HG03175 (cell line): ENCODE results near the gene GPHB5.
"Not testable (repeated sequence)": the region's sequence is repeated elsewhere in the genome, so short reads cannot be mapped to it uniquely, and the experiment has no call there.

ENCODE experiments used
- ATAC-seq: cut with Tn5 transposase; IDR thresholded peaks from one replicate; pipeline ENCODE4 v1.9.1; 2021; ENCODE audit warnings: mild to moderate bottlenecking, moderate library complexity; ENCODE audit not compliant: unreplicated experiment

The GPHB5 gene

DNA sequence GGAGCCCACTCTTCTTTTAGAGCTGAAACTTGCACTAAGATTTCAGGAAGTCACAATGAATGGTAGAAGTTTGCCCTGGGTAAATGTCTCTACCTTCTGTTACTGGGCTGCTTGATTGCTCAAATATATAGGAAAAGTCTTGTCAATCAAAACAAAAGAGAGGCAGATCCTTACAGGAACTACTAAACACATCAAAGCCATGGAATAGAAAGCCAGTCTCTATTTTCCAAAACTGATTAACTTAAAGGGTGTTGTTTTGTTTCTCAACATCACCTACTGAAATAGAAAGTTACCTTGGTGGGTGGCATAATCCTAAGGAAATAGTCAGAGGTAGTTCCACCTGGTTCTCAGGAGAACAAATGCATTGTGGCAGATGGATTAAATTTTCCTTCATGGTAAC, at the start of gene GPHB5:
TSS of gene GPHB5 (minus strand) at position 101 of the 400 bp plus-strand sequence. CDS start 1,086 bp downstream, outside the sequence.
- ATAC-seq = no peak

DNA sequence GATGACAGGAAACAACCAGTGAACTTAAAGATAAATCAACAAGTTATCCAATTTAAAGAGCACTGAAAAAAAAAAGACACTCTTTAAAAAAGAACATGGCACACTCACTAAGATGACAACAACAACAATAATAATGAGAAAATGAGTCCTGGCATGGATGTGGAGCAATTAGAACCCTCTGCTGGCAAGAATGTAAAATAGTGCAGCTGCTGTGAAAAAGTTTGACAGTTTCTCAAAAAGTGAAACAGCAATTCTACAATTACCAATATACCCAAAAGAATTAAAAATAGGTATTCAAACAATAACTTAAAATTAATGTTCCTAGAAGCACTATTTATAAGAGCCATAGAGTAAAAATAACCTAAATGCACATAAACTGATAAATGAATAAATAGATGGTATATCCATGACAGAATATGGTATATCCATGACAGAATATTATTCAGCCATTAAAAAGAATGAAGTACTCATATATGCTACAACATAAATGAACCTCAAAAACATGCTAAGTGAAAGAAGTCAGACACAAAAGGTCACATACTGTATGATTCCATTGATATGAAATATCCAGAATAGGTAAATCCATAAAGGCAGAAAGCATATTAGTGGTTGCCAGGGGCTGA, 49.1 kb upstream of the GPHB5 start:
- ATAC-seq = no peak

GRCh38 chr14:63362389-63362819, 43.7 kb upstream of the GPHB5 start:
- no peak for ATAC-seq

DNA sequence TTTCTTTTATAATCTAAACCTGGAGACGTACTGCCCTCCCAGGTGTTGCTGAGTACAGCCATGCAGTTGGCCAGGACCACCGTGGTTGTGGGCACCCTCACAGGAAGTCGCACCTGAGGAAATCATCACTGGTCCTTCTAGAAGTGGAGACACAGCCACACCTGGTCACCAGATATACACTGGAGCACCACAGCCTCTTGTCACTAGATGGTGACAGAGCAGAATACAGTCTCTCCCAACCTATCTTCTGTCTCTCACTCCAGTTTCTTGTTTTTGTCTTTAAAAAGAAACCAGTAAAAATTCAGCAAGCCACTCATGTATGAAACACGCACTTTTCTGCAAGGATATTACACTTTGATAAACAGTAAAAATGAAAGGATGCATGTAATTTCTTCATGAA, 43.1 kb upstream of the GPHB5 start:
- no peak for ATAC-seq

- ATAC-seq = no peak
Observed at GRCh38 chr14:63357841-63358240, 39.1 kb upstream of the GPHB5 start.

- ATAC-seq = no peak
Observed at GRCh38 chr14:63345826-63346225, 27.1 kb upstream of the GPHB5 start.

GRCh38 chr14:63344336-63344735, 25.6 kb upstream of the GPHB5 start:
- ATAC-seq = no peak

DNA sequence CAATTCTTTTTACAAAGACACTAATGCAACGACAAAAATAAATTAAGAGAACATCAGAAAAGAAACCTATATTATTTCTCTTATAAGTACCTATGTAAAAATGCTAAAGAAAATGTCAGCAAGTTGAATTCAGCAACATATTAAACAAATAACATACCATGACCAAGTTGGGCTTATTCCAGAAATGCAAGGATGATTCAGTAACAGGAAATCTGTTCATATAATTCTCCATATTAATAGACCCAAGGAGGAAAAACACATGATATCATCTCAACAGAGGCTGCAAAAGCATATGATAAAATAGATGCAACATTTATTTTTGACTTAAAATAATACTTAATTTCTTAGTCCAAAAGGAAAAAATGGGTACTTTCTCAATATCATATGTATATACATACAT, 25.1 kb upstream of the GPHB5 start:
- ATAC-seq = no peak

- ATAC-seq = no peak
Observed at GRCh38 chr14:63342371-63342770, 23.6 kb upstream of the GPHB5 start.

- no peak for ATAC-seq
Observed at GRCh38 chr14:63328787-63329737, 10.3 kb upstream of the GPHB5 start.

DNA sequence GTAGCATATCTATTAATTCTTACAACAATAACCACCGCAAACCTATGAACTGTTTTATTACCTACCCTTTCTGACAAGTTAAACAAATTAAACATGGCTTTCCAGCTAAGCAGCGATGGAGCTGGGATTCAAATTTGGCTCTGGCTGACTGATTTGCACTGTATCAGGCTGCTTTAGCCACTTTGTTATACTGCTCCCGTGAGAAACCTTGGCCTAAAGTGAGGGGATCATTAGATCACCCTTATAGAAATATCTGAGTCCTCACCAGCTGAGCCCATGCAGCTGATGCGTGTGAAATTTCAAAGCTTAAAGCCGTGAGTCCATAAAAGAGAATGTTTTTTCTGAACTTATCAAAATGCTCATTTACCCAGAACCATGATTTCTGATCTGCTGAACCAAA, 8.1 kb upstream of the GPHB5 start:
- no peak for ATAC-seq

DNA sequence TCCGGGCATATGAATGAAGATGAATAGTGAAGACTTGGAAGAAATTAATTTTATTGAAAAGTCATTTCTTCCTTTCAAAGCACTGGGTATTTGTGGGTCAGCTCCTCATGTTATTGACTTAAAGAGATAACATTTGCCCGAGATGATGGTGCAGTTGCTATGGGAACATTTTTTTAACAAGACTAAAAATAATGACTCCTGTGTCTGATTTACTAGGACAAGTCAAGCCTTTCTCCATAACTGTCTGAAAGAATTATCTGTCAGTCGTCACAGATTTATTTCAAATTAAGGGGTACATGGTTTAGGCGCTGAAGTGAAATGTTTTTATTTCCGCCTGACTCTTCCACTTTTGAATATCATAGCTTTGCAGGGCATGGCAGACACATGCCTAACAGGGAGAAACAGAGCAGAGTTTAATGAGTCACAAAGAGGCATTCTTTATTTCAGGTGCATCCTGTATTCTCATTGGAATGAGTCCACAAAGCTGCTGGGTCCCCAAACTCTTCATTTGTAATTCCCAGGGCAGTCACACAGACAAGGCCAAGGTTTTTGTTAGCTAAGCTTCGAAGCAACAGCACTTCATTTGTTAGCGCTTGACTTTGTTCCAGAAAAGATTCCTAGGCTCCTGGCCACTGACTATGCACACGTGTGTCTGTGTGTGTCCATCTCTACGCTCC, 4.3 kb upstream of the GPHB5 start:
- ATAC-seq = no peak

DNA sequence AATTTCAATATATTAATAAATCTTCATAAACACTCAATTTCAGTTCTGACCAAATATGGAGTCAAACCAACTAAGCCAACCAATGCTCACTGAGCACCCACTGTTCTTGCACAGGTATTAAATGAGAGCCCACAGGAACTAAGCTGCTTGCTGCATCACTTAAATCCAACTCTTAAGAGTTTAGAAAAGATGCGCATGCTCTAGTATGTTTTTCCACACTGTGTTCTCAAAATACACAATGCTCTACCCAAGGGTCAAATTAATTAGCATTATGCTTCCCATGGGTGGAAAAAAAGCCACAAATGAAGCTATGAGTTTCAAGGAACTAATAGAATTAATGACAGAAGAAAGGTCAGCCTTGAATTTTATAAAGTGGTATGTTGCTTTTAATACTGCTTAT, 3.7 kb upstream of the GPHB5 start:
- no peak for ATAC-seq

DNA sequence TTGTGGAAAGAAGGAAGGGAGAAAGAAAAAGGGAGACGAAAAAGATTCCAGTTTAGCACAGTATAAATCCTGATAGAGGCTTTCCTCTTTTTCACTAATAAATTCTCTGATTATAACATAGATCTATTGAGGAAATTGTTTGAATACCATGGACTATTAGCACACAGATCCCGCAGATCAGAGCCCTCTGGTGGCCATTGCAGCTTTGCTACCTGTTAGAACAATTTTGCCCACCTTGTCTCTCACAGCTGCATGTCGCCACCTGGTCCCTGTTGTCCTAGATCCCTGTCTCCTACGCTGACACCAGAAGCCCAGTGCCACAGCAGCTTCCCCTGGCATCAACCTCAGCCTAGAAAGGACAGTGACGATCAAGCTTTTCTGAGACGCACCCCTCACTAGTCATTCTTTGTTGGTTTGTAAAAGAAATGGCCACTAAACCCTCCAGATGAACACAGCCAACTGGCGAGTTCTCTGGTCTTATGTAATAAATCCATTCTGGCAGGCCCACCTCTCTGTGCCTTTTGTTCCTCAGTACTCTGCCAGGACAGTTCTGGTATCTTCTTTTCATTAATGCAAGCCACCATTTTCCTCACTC, 9.9 kb downstream of the GPHB5 start:
- ATAC-seq = peak; percentile 69

DNA sequence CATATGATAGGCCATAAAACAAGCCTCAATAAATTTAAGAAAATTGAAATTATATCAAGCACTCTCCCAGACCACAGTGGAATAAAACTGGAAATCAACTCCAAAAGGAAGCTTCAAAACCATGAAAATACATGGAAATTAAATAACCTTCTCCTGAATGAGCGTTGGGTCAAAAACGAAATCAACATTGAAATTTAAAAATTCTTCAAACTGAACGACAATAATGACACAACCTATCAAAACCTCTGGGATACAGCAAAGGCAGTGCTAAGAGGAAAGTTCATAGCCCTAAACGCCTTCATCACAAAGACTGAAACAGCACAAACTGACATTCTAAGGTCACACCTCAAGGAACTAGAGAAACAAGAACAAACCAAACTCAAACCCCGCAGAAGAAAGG, 14.3 kb downstream of the GPHB5 start:
- ATAC-seq = not testable (repeated sequence)

- no peak for ATAC-seq
Observed at GRCh38 chr14:63301891-63302534, 16.7 kb downstream of the GPHB5 start.

GRCh38 chr14:63300854-63301253, 17.9 kb downstream of the GPHB5 start:
- ATAC-seq = no peak

DNA sequence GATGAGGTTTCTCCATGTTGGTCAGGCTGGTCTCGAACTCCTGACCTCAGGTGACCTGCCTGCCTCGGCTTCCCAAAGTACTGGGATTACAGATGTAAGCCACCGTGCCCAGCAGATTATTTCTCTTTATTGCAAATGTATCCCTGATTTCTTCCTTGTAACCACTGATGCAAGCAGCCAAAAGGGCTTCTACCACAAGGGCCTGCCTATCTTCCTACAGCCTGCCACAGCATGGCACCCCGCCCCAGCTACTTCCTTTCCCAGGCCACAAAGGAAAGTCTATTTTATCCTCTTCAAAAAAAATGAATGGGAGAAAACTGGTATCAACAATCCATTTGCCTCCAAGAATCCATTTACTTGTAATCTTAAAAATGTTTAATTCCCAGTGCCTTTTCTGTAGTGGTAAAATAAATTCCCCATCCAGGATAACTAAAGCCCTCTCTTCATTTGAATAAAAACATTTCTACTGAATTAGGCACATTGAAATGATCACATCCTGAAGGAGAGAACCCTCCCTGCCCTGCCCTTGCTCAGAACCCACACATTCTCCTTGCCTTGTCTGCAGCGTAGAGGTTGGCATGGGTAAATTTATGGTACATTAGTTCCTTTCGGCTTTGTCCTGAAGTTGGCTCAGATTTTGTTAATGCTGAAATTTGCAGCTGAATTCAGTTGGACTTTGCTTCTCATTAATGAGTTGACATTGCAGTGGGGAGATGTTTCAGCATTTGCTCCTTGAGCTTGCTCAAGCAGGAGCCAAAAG, 19.2 kb downstream of the GPHB5 start:
- no peak for ATAC-seq

DNA sequence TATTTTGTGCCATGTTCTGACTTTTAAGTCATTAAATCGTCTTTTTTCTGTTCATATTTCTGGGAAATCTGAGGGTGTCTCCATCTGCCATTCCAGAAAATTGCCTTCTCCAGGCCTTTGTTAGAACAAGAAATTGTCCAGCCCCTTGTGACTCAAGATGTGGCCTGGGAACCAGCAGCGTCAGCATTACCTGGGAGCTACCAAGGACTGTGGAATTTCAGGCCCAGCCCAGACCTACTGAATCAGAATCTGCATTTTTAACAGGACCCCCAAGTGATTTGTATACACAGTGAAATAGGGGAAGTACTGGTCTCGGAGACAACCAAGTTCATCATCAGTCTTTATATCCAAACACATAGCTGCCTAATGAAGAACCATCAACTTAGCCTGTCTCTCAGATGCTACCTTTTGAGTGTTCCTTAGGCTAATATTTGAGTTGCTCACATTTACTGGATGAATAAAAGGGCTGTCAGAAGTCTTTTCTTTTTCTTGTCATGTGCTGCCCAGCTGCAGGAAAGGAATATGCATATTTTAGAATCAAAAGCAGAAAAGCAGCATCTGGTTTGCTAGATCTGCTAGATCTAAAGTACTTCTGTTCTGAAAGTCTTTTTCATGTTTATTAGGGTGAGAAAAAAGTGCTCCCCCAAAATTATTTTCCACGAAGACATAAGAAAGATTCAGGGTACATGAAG, 21.2 kb downstream of the GPHB5 start:
- ATAC-seq = no peak
